Immature natural killer cell (primary cell): Measurements from ENCODE around the gene ETV3. TPM values are rescaled to one million over a fixed set of nuclear protein-coding genes. Genes with fewer than 3 reads are reported as not detected.
"Not testable (repeated sequence)": the region's sequence is repeated elsewhere in the genome, so short reads cannot be mapped to it uniquely, and the experiment has no call there.

ENCODE experiments used
- DNase-seq, 3 donors: peaks; one replicate each; pipeline ENCODE4 v3.0.0; 2022; ENCODE audit warnings: mixed read lengths in 1 of 3
- H3K27ac Mint-ChIP-seq, 6 donors: one replicate each; pipeline ENCODE4 v1.8.0; 2020; ENCODE audit warnings: mixed read lengths in 6 of 6, mild to moderate bottlenecking in 5 of 6, inconsistent platforms in 4 of 6, moderate library complexity in 3 of 6
- H3K27me3 Mint-ChIP-seq, 3 donors: one replicate each; pipeline ENCODE4 v1.8.0; 2020 to 2021; ENCODE audit warnings: low read depth in 3 of 3, mild to moderate bottlenecking in 3 of 3, mixed read lengths in 3 of 3, moderate library complexity in 3 of 3, inconsistent platforms in 1 of 3
- H3K36me3 Mint-ChIP-seq, 3 donors: one replicate each; pipeline ENCODE4 v1.8.0; 2020; ENCODE audit warnings: mixed read lengths in 3 of 3, inconsistent platforms in 2 of 3, mild to moderate bottlenecking in 2 of 3
- H3K4me1 Mint-ChIP-seq, 2 donors: one replicate each; pipeline ENCODE4 v1.8.0; 2020; ENCODE audit warnings: inconsistent platforms in 2 of 2, mild to moderate bottlenecking in 2 of 2, mixed read lengths in 2 of 2, moderate library complexity in 1 of 2
- H3K4me3 Mint-ChIP-seq, 5 donors: one replicate each; pipeline ENCODE4 v1.8.0; 2020; ENCODE audit warnings: mild to moderate bottlenecking in 5 of 5, mixed read lengths in 5 of 5, inconsistent platforms in 3 of 5, moderate library complexity in 3 of 5
- H3K9me3 Mint-ChIP-seq, 6 donors: one replicate each; pipeline ENCODE4 v1.8.0; 2020; ENCODE audit warnings: mild to moderate bottlenecking in 6 of 6, mixed read lengths in 6 of 6, inconsistent platforms in 4 of 6, moderate library complexity in 3 of 6
- polyA plus RNA-seq, 3 donors: library from polyadenylated mRNA; unstranded; fragments of 300-500 nt; fragmentation: Illumina TruSeq; gene quantifications; one replicate each; pipeline ENCODE4 v1.2.3, GENCODE V29; 2021

ETV3 gene
- polyA plus RNA-seq, 3 donors from 2014 or later: 6.6 to 22.0 (median 20.5) TPM

DNA sequence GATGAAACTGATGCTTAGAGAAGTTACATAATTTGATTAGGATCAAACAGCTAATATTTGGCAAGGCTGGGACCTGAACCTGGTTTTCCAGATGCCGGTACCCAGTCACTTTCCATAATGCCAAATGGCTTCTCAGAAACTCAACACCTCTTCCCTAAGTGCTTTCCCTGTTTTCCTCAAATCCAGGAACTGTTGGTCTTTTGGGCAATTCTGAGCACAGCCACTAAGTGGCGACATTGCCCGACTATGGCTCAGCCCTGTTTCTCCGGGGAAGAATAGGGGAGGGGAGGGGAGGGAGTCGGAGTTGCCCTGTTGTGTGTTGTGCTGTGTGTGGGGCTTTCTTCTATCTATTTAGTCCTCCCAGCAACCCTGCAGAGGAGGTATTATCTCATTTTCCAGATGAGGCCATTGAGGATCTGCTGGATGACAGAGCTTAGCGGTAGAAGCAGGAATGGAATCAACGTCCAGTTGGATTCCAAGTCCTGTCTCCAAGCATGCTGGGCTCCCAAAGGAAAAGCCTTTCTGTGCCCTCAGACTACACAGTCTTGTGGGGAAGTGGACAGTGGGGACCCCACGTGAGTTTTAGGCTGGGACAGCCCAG lies 33.8 kb upstream of the ETV3 start:
- not testable (repeated sequence) for H3K27ac Mint-ChIP-seq, H3K27me3 Mint-ChIP-seq, H3K9me3 Mint-ChIP-seq, H3K4me1 Mint-ChIP-seq, H3K36me3 Mint-ChIP-seq, H3K4me3 Mint-ChIP-seq, DNase-seq

DNA sequence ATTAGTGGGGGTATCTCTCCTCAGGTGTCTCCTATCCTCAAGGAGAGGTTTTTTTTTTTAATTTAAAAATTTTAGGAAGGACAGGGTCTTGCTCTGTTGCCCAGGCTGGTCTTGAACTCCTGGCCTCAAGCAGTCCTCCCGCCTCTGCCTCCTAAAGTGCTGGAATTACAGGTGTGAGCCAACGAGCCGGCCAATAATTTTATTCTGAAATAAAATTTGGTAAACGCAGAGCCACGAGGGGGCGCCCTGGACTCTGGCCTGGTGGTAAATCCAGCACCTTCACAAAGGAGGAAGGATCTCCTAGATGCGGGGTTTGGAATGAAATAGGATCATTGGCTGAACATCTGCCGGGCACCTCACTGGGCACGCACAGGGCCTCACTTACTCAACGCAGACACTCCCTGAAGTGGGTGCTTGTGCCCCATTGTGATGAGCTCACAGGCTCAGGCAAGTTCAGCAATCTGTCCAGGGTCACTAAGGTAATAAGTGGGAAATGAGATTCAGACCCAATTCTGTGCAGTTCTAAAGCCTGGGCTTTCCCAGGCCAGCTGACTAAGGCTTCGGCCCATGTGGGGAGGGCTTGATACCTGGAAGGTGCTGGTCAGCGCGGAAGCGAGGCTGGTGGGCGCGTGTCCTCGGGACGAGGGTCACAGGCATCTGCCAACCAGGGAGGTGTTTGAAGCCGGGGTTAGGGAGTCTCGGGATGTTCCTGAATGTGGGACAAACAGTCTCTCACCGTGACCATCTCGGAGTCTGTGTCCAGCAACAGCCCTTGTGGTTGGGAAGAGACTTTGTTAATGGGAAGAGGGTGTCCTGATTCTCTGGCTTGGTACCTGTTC lies 32.7 kb upstream of the ETV3 start:
- H3K9me3 Mint-ChIP-seq: no peaks in the 10 kb centered on the region
- no peak overlapping the region for H3K4me3 Mint-ChIP-seq
- H3K27me3 Mint-ChIP-seq: peaks cover 0 to 4% (median 2%) of the 10 kb centered on the region in 3 donors
- DNase-seq: peak in 1 of 3 donors; percentile 18
- no peaks in the 10 kb centered on the region for H3K4me1 Mint-ChIP-seq
- H3K36me3 Mint-ChIP-seq: no peaks in the 10 kb centered on the region
- H3K27ac Mint-ChIP-seq: no peak overlapping the region

DNA sequence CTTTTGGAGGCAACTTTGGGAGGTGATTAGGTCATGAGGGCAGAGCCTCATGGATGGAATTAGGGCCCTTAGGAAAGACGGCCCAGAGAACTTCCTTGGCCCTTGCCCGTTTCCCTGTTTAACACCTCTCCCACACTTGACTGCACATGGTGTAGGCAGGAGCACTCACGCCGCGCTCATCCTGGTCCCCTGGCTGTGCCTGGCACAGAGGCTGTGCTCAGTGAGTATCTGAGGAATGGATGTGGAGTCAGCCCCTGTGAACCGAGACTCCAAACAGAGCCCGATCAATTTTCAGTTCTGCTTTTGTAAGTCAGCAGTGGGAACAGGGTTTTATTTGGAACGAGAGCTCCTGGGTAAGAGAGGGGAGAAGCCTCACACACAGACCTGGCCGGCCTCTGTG lies 29.8 kb upstream of the ETV3 start:
- H3K9me3 Mint-ChIP-seq: no peaks in the 10 kb centered on the region
- no peak overlapping the region for H3K27ac Mint-ChIP-seq
- peaks cover 2 to 4% (median 2%) of the 10 kb centered on the region in 3 donors for H3K27me3 Mint-ChIP-seq
- H3K4me1 Mint-ChIP-seq: peaks cover 0 to 6% of the 10 kb centered on the region in 2 donors
- H3K4me3 Mint-ChIP-seq: no peak overlapping the region
- H3K36me3 Mint-ChIP-seq: no peaks in the 10 kb centered on the region
- DNase-seq: no peak

DNA sequence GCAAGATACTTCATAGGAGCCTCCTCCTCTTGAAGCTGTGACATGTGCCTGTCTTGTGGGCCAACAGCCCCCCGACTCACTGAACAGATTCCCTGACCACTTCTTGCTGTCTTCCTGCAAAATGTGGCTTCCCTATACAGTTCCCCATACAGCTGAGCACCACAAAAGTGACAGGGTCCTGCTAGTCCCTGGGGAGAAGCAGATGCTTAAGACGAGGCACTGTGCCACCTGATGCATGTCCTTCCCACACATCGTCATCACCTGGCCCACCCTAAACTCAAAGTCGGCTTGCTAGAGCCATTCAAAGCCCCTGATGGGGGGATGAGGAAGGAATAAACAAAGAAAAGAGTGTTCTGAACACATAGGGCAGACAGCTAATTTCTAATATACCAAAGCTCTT lies 29.2 kb upstream of the ETV3 start:
- Mint-ChIP-seq H3K36me3 (no peaks in the 10 kb centered on the region), H3K4me1 (peaks cover 0 to 6% of the 10 kb centered on the region in 2 donors), H3K4me3 (no peak overlapping the region), H3K27ac (no peak overlapping the region), H3K9me3 (no peaks in the 10 kb centered on the region), H3K27me3 (peaks cover 2 to 4% (median 2%) of the 10 kb centered on the region in 3 donors)
- no peak for DNase-seq

DNA sequence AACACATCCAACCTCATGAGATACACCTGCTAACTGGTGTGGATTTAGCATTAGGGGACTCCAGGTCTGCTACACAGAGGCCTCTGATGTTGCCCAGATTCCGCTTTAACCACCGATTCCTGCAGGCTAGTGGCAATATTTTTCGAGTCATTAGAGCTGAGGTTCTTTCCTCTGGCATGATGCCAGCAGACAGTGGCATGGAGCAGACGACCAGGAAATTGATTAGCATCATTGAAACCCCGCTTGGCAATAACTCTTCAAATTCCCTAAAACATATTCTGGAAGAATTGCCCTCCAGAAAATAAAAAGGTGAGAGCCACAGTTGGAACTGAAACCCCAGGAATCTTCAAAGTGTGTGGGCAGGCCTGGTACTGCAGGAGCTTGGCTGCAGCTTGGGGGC lies 28.4 kb upstream of the ETV3 start:
- no peak for DNase-seq
- Mint-ChIP-seq H3K36me3 (no peaks in the 10 kb centered on the region), H3K27me3 (peaks cover 2 to 6% (median 4%) of the 10 kb centered on the region in 3 donors), H3K4me3 (no peak overlapping the region), H3K27ac (no peak overlapping the region), H3K4me1 (peaks cover 0 to 6% of the 10 kb centered on the region in 2 donors), H3K9me3 (no peaks in the 10 kb centered on the region)

DNA sequence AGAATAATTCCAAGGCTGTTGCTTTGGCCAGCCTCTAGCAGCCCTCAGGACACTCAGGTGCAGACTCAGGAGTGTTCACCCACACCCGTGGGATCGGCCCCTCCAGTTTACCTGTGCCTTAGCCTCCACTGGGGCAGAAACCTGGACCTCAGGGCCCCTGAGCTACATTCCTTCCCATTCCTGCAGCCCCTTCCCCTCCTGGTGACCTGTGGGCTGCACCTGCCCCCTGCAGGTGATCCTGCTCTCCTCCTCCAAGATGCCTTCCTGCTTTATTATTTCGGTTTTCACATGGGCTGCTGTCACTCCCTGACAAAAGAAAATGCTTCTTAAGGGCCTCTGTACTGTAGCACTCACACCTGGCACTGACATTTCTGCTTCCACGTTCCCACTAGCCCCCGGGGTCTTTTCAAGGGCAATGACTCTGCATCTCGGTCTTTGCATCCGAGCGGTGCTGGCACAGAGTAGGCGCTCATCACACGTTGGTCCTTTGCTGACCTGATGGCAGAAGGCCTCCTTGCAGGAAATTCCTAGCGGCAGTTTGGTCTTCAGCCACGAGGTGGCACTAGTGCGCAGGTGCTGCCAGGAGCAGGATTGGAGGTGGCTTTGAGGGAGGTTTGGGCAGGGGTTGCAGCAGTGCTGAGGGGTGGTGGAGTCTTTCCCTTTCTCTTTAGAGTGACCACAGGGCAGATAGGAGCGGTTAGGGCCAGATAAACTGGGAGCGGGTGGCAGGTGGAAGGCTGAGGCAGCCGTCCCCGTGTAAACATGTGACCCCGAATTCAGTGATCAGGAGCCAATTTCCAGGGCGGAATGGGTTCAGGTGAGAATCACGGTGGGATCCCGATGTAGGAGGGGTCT lies 25.3 kb upstream of the ETV3 start:
- Mint-ChIP-seq H3K4me3 (peak overlapping the region in 1 of 5 donors; percentile 54), H3K4me1 (peaks cover 0 to 6% of the 10 kb centered on the region in 2 donors), H3K36me3 (no peaks in the 10 kb centered on the region), H3K27ac (no peak overlapping the region), H3K27me3 (peaks cover 3 to 6% (median 5%) of the 10 kb centered on the region in 3 donors), H3K9me3 (no peaks in the 10 kb centered on the region)
- peak; percentile 44 to 60 (median 46) for DNase-seq

DNA sequence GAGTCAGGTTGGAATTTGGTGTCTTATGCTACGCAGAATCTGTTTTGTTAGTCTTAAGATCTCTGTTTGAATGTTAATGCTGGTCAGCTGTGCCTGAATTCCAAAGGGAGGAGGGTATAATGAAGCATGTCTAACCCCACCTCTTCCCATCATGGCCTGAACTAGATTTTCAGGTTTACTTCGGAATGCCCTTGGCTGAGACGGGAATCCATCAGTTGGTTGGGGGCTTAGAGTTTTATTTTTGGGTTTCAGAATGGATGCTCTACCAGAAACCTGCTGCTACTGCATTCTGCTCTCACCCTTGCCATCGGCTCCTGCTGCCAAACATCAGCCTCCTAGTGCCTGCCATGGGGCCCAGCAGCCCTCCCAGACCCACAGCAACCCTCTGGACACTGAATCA lies 24.1 kb upstream of the ETV3 start:
- H3K27ac Mint-ChIP-seq: no peak overlapping the region
- no peaks in the 10 kb centered on the region for H3K9me3 Mint-ChIP-seq
- peaks cover 0 to 6% of the 10 kb centered on the region in 2 donors for H3K4me1 Mint-ChIP-seq
- H3K27me3 Mint-ChIP-seq: peaks cover 3 to 6% (median 5%) of the 10 kb centered on the region in 3 donors
- DNase-seq: no peak
- H3K4me3 Mint-ChIP-seq: no peak overlapping the region
- H3K36me3 Mint-ChIP-seq: no peaks in the 10 kb centered on the region

DNA sequence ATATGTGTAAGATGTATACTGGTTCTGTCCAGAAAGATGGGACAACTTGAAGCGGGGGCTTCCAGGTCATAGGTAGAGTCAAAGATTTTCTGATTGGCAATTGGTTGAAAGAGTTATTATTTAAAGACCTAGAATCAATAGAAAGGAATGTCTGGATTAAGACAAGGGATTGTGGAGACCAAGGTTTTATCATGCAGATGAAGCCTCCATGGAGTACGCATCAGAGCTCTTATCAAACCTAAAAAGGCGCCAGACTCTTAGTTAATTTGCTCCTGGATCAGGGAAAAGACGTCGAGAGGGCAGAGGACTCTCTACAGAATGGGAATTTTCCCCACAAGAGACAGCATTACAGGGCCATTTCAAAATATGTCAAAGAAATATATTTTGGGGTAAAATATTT lies 23.7 kb upstream of the ETV3 start:
- no peak overlapping the region for H3K27ac Mint-ChIP-seq
- DNase-seq: no peak
- peaks cover 0 to 6% of the 10 kb centered on the region in 2 donors for H3K4me1 Mint-ChIP-seq
- H3K4me3 Mint-ChIP-seq: no peak overlapping the region
- no peaks in the 10 kb centered on the region for H3K36me3 Mint-ChIP-seq
- H3K9me3 Mint-ChIP-seq: no peaks in the 10 kb centered on the region
- peaks cover 2 to 6% (median 5%) of the 10 kb centered on the region in 3 donors for H3K27me3 Mint-ChIP-seq

DNA sequence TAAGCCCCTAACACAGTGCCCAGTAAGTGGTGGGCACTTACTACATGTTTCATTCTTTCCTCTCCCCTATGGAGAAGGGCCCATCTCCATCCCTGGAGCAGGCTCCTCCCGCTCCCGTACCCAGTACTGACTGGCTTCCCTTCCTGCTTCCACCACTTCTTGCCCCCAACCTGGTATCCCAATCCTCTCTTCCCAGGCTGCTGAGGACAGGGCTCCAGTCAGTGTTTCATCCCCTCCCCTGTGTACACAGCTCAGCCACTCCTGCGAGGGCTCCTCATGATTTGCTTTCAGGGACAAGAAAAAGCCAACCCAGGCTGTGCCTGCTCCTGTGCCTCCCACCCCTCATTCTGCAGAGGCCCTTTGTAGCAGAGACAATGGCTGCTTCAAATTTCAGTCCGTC lies 20.8 kb upstream of the ETV3 start:
- H3K27me3 Mint-ChIP-seq: peaks cover 2 to 8% (median 5%) of the 10 kb centered on the region in 3 donors
- peaks cover 12 to 24% of the 10 kb centered on the region in 2 donors for H3K4me1 Mint-ChIP-seq
- H3K4me3 Mint-ChIP-seq: no peak overlapping the region
- no peak for DNase-seq
- no peak overlapping the region for H3K27ac Mint-ChIP-seq
- no peaks in the 10 kb centered on the region for H3K9me3 Mint-ChIP-seq
- no peaks in the 10 kb centered on the region for H3K36me3 Mint-ChIP-seq

DNA sequence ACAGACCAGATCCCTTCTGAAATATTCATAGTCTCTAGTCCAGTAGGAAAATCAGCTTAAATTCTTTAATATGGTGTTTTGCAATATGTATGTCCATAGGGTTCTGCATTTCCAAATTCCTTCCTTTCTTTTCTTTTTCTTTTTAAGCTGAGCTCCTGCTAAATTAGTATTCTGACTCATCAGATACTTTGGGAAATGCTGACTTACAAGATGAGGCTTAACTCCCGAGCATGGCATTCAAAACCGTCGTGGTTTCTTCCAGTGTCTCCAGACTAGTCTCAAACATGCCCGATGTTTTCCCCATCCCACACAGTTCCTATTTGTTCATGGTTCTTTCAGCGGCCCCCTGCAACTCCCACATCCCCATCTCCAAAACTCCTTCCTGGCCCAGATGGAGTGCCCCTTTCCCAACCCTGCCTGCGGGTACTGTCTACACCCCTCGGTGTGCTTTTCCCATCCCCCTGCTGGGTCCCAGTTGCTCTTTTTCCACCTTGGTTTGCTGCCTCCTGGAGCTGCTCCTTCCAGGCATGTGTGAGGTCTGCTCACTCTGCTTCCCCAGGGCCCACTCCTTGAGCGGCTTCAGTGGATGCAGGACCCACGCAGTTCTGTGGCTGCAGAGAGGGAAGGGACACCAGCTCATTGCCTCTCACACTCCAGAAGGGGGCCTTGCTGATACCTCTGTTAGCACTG lies 19.5 kb upstream of the ETV3 start:
- Mint-ChIP-seq H3K36me3 (no peaks in the 10 kb centered on the region), H3K9me3 (no peaks in the 10 kb centered on the region), H3K4me1 (peaks cover 14 to 25% of the 10 kb centered on the region in 2 donors), H3K27ac (no peak overlapping the region), H3K4me3 (no peak overlapping the region), H3K27me3 (peaks cover 2 to 6% (median 3%) of the 10 kb centered on the region in 3 donors)
- DNase-seq: no peak

DNA sequence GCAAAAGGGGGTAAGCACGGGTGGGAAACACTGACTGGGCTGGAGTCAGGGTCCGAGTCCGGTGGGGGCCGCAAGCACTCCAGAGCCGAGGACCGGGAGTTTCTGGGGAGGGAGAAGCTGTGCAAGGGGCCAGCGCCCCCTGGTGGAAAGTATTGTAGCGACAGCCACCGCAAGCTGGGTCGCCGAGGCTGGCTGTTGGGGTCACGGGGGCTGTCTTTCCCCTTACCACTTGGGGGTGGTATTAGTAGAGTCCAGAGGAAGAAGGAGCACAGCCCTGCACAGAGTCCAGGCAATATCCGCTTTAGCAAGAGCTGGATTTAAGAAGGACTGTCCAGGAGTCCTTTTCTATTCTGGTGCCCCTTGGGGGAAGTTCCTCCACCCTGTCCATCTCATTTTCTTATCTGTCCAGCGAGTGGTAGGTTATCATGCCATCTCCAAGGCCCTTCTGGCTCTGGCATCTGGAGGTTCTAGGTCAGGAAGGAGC lies 17.9 kb upstream of the ETV3 start:
- H3K4me3 Mint-ChIP-seq: peak overlapping the region in 4 of 5 donors; percentile 38 to 70 (median 53)
- DNase-seq: peak; percentile 68 to 74 (median 73)
- H3K9me3 Mint-ChIP-seq: no peaks in the 10 kb centered on the region
- peaks cover 14 to 25% of the 10 kb centered on the region in 2 donors for H3K4me1 Mint-ChIP-seq
- H3K27ac Mint-ChIP-seq: peak overlapping the region in 2 of 6 donors; percentile 24 to 26
- H3K36me3 Mint-ChIP-seq: no peaks in the 10 kb centered on the region
- peaks cover 2% of the 10 kb centered on the region in 3 donors for H3K27me3 Mint-ChIP-seq

DNA sequence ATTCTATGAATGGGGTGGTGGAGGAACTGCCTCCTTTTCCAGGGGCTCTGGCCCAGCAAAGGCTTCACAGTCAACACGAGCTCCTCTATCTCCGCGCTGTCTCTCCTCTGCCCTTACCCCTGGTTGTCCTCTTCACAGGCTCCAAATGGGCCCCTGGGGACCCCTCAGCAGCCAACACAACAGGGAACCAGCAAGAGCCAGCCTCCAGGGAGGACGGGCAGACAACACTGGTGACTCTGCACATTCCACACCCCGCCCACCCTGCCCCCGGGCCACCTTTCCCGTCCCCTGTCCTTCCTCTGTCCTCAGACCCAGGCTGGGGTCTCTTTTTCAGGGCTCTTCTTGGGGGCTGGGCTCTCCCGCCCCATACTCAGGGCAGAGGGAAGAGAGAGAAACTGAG lies 17.5 kb upstream of the ETV3 start:
- peak overlapping the region in 1 of 6 donors; percentile 26 for H3K27ac Mint-ChIP-seq

DNA sequence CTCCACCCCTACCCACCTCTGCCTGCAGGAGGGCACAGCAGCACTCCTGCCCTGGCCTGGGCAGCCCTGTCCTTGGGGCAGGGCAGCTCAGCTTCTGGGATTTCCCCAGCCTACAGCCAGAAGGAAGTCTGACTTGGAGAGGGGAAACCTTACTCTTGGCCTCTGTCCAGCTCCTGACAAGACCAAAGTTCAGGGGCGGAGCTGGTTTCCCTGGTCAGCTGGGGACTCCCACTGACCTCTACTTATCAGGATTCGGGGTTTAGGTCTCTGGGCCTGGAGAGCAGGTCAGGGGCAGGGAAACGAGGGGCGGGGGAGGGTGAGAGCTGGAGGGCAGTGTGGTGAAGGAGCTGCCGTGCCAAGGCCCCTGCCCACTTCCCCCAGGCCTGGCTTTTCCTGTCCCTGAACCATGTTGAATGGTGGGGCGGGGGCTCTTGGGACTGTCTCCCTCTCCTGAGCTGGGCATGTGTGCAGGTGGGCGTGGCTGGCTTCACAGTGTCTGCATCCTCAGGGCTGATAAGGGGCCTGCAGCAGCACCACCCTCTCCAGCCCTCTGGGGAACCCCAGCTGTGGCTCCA lies 16.8 kb upstream of the ETV3 start:
- Mint-ChIP-seq H3K27me3 (peaks cover 2 to 4% (median 2%) of the 10 kb centered on the region in 3 donors), H3K4me3 (no peak overlapping the region), H3K27ac (no peak overlapping the region), H3K9me3 (no peaks in the 10 kb centered on the region), H3K36me3 (no peaks in the 10 kb centered on the region), H3K4me1 (peaks cover 14 to 25% of the 10 kb centered on the region in 2 donors)
- no peak for DNase-seq

More for the DNA sequence above, 17.5 kb upstream of the ETV3 start:
- Mint-ChIP-seq H3K4me1 (peaks cover 14 to 25% of the 10 kb centered on the region in 2 donors), H3K4me3 (peak overlapping the region in 4 of 5 donors; percentile 38 to 70 (median 53)), H3K9me3 (no peaks in the 10 kb centered on the region), H3K27me3 (peaks cover 2 to 4% (median 2%) of the 10 kb centered on the region in 3 donors), H3K36me3 (no peaks in the 10 kb centered on the region)
- no peak for DNase-seq
